Measurements from ENCODE around the gene RCAN1. TPM values are rescaled to one million over a fixed set of nuclear protein-coding genes. Genes with fewer than 3 reads are reported as not detected.

RCAN1 gene
- total RNA-seq, 1 donor from 2014 or later, result 30.1 TPM

- no peak overlapping the region for H3K4me3 ChIP-seq (ENCODE audit: low read depth, low read length)
- no peak for DNase-seq (ENCODE audit: low read depth)
- TF ChIP-seq CTCF (conservative IDR thresholded peaks at IDR 0.05; ENCODE audit: low read depth, low read length), result peak; percentile 56
Measured at GRCh38 chr21:34582506-34583150, 32.3 kb downstream of the RCAN1 start.

DNA sequence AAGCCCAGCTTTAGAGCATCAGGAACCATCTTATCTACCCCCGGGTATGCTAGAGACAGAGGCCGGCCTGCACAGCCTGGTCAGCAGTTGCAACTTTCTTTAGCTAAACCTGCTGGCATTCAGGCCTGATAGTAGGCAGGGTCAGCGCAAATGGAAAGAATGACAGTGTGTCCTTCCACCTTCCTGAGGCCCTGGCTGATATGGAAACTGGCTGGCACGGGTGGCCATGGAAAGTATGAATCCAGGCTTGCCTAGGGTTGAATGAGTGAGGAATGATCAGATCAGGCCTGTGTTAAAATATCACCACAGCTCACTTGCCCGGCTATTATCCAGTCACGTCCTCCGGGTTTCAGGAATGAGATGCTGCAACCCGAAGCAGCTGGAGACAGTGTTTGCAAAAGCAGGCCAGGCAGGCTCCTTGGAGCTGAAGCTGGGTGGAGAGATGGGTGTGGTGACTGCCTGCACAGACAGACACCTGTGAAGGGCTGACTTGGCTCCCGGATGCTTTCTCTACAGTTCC lies 34.7 kb downstream of the RCAN1 start:
- DNase-seq (ENCODE audit: low read depth), result no peak
- TF ChIP-seq CTCF (conservative IDR thresholded peaks at IDR 0.05; ENCODE audit: low read depth, low read length), result no peak
- no peak overlapping the region for H3K4me3 ChIP-seq (ENCODE audit: low read depth, low read length)

GRCh38 chr21:34579411-34579810 lies 35.5 kb downstream of the RCAN1 start:
- H3K4me3 ChIP-seq (ENCODE audit: low read depth, low read length), result no peak overlapping the region
- TF ChIP-seq CTCF (conservative IDR thresholded peaks at IDR 0.05; ENCODE audit: low read depth, low read length), result no peak
- no peak for DNase-seq (ENCODE audit: low read depth)

- H3K4me3 ChIP-seq (ENCODE audit: low read depth, low read length), result no peak overlapping the region
- DNase-seq (ENCODE audit: low read depth), result no peak
- TF ChIP-seq CTCF (conservative IDR thresholded peaks at IDR 0.05; ENCODE audit: low read depth, low read length), result no peak
Measured at GRCh38 chr21:34576041-34576511, 38.8 kb downstream of the RCAN1 start.

- no peak overlapping the region for H3K4me3 ChIP-seq (ENCODE audit: low read depth, low read length)
- DNase-seq (ENCODE audit: low read depth), result no peak
- TF ChIP-seq CTCF (conservative IDR thresholded peaks at IDR 0.05; ENCODE audit: low read depth, low read length), result no peak
Measured at GRCh38 chr21:34574601-34575529, 40.0 kb downstream of the RCAN1 start.

DNA sequence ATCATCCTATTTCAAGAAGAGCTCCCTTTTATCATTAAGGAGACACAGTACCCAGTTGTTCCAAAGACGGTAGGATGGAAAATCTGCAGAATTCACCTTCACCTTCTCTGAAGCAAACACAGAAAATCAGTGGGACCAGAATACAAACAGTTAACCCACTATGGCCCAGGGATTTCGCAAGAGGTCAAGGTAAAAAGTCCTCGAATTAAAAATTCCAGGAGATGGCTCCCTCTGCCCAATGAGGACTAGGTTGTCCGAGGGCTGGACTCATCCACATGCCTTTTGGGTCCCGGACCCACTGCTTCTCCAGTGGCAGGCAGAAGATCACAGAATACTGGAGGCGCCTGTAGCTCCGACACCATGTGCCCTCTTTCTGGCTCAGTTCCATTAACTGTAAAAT lies 42.9 kb downstream of the RCAN1 start:
- no peak for TF ChIP-seq CTCF (conservative IDR thresholded peaks at IDR 0.05; ENCODE audit: low read depth, low read length)
- H3K4me3 ChIP-seq (ENCODE audit: low read depth, low read length), result no peak overlapping the region
- no peak for DNase-seq (ENCODE audit: low read depth)
